HEK293 (cell line): ENCODE measurements around the gene TSPEAR.

ENCODE experiments used
- CTCF ChIP-seq: fragments of 450-650 bp; formaldehyde crosslinking; IDR thresholded peaks from 2 replicates; pipeline ENCODE4 v1.5.1; 2016; ENCODE audit warnings: missing biosample characterization, missing genetic modification characterization
- ZBTB11 ChIP-seq: fragments of 450-650 bp; formaldehyde crosslinking; conservative IDR thresholded peaks from 2 replicates; pipeline ENCODE4 v1.5.1; 2016; ENCODE audit warnings: low read depth, missing biosample characterization, missing genetic modification characterization
- ZBTB21 ChIP-seq: fragments of 450-650 bp; formaldehyde crosslinking; IDR thresholded peaks from 2 replicates; pipeline ENCODE4 v1.5.1; 2017; ENCODE audit warnings: missing biosample characterization, missing genetic modification characterization
- ZBTB7A ChIP-seq: fragments of 450-650 bp; formaldehyde crosslinking; IDR thresholded peaks from 2 replicates; pipeline ENCODE4 v1.5.1; 2016; ENCODE audit warnings: low read depth, missing biosample characterization, missing genetic modification characterization
- ZNF133 ChIP-seq: fragments of 450-650 bp; formaldehyde crosslinking; IDR thresholded peaks from 2 replicates; pipeline ENCODE4 v1.5.1; 2016; ENCODE audit warnings: missing biosample characterization, missing genetic modification characterization
- ZNF280D ChIP-seq: fragments of 450-650 bp; formaldehyde crosslinking; IDR thresholded peaks from 2 replicates; pipeline ENCODE4 v1.5.1; 2016; ENCODE audit warnings: missing biosample characterization, missing genetic modification characterization
- ZNF623 ChIP-seq: fragments of 450-650 bp; formaldehyde crosslinking; IDR thresholded peaks from 2 replicates; pipeline ENCODE4 v1.5.1; 2016; ENCODE audit warnings: missing biosample characterization, missing genetic modification characterization
- ZSCAN18 ChIP-seq: fragments of 450-650 bp; formaldehyde crosslinking; IDR thresholded peaks from 2 replicates; pipeline ENCODE4 v1.5.1; 2016; ENCODE audit warnings: missing biosample characterization, missing genetic modification characterization

- TF ChIP-seq ZNF280D (tag by site-specific recombination) (no peak), ZNF133 (no peak), ZSCAN18 (no peak), CTCF (no peak), ZBTB11 (no peak), ZBTB21 (tag by site-specific recombination) (no peak), ZBTB7A (no peak), ZNF623 (tag by site-specific recombination) (no peak)
These were observed 43.8 kb downstream of the TSPEAR start for GRCh38 chr21:44667612-44668011.
